Lower leg skin (tissue), 3 donors: ENCODE results near the gene MRPL17.

Experiments used
- CTCF ChIP-seq, 3 donors: fragments of 450-650 bp; IDR thresholded peaks; one replicate each; pipeline ENCODE4 v1.5.1; 2016; ENCODE audit warnings: antibody characterized with exemption in 3 of 3, mild to moderate bottlenecking in 3 of 3, moderate library complexity in 2 of 3
- POLR2A ChIP-seq, 2 donors: fragments of 450-650 bp; IDR thresholded peaks; one replicate each; pipeline ENCODE4 v1.6.1; 2016 to 2017; ENCODE audit warnings: antibody characterized with exemption in 2 of 2, mild to moderate bottlenecking in 1 of 2, moderate library complexity in 1 of 2

- TF ChIP-seq POLR2A (IDR thresholded peaks at IDR 0.05) = no peak
- TF ChIP-seq CTCF (IDR thresholded peaks at IDR 0.05) = no peak
These were observed 40.2 kb downstream of the MRPL17 start for GRCh38 chr11:6642957-6643356.
